WTC11 (cell line): ENCODE data around the gene RPS15A. TPM values are rescaled to one million over a fixed set of nuclear protein-coding genes. Genes with fewer than 3 reads are reported as not detected.

Experiments used
- ATAC-seq: fragments of 200-7000 bp; cut with Tn5 transposase; 2 replicates; pipeline ENCODE4 v1.10.0; 2021; ENCODE audit warnings: mild to moderate bottlenecking, moderate library complexity
- CTCF ChIA-PET: fragments of 300-600 bp; sonication (Branson Sonifier 250); formaldehyde crosslinking; loops from one replicate; lab custom pipeline; 2021; ENCODE audit warnings: antibody characterized with exemption; lab: Charles Lee
- POLR2A ChIA-PET: fragments of 350-600 bp; sonication (Branson Sonifier 250); formaldehyde crosslinking; loops from one replicate; lab custom pipeline; 2021; ENCODE audit warnings: antibody characterized with exemption; lab: Charles Lee
- DNase-seq: peaks from one replicate; pipeline ENCODE4 v3.0.0; 2021; ENCODE audit warnings: low spot score
- H3K27ac Mint-ChIP-seq: 2 replicates; pipeline ENCODE4 v1.8.0; 2021; ENCODE audit warnings: mixed read lengths
- H3K27me3 Mint-ChIP-seq: 2 replicates; pipeline ENCODE4 v1.8.0; 2021; ENCODE audit warnings: low read depth, mild to moderate bottlenecking, moderate library complexity, mixed read lengths
- H3K36me3 Mint-ChIP-seq: 2 replicates; pipeline ENCODE4 v1.8.0; 2021; ENCODE audit warnings: mixed read lengths
- H3K4me1 Mint-ChIP-seq: 2 replicates; pipeline ENCODE4 v1.8.0; 2022; ENCODE audit warnings: mixed read lengths
- H3K4me3 Mint-ChIP-seq: 2 replicates; pipeline ENCODE4 v1.8.0; 2021; ENCODE audit warnings: mild to moderate bottlenecking, moderate library complexity, mixed read lengths
- H3K9me3 Mint-ChIP-seq: 2 replicates; pipeline ENCODE4 v1.8.0; 2021; ENCODE audit warnings: mixed read lengths
- E2F1 ChIP-seq: sonication (generic); formaldehyde crosslinking; IDR thresholded peaks from 2 replicates; pipeline ENCODE4 v1.8.0; 2022; ENCODE audit warnings: mild to moderate bottlenecking, missing genetic modification reagents
- E2F5 ChIP-seq: sonication (generic); formaldehyde crosslinking; IDR thresholded peaks from 2 replicates; pipeline ENCODE4 v1.8.1; 2022; ENCODE audit warnings: mild to moderate bottlenecking, moderate library complexity, missing genetic modification reagents
- ELF4 ChIP-seq: sonication (generic); formaldehyde crosslinking; IDR thresholded peaks from 2 replicates; pipeline ENCODE4 v1.8.1; 2022; ENCODE audit warnings: low read depth, mild to moderate bottlenecking, moderate library complexity, missing genetic modification reagents
- FOXP1 ChIP-seq: sonication (generic); formaldehyde crosslinking; IDR thresholded peaks from 2 replicates; pipeline ENCODE4 v1.8.0; 2022; ENCODE audit warnings: missing genetic modification reagents, mild to moderate bottlenecking, moderate library complexity, borderline replicate concordance
- IRF2 ChIP-seq: sonication (generic); formaldehyde crosslinking; IDR thresholded peaks from 2 replicates; pipeline ENCODE4 v1.8.0; 2022; ENCODE audit warnings: low read depth, missing genetic modification reagents, borderline replicate concordance
- KAT7 ChIP-seq: sonication (generic); formaldehyde crosslinking; IDR thresholded peaks from 2 replicates; pipeline ENCODE4 v1.8.1; 2023; ENCODE audit warnings: missing genetic modification reagents, mild to moderate bottlenecking, borderline replicate concordance
- MYBL2 ChIP-seq: sonication (generic); formaldehyde crosslinking; IDR thresholded peaks from 2 replicates; pipeline ENCODE4 v1.8.1; 2023; ENCODE audit warnings: mild to moderate bottlenecking, moderate library complexity, missing genetic modification reagents
- NFATC4 ChIP-seq: fragments of 250-450 bp; sonication (Bioruptor Pico); IDR thresholded peaks from 2 replicates; pipeline ENCODE4 v1.9.0; 2021; ENCODE audit warnings: mild to moderate bottlenecking
- NR2C2 ChIP-seq: sonication (generic); formaldehyde crosslinking; IDR thresholded peaks from 2 replicates; pipeline ENCODE4 v1.8.0; 2022; ENCODE audit warnings: mild to moderate bottlenecking, missing genetic modification reagents
- OVOL2 ChIP-seq: fragments of 250-450 bp; sonication (Bioruptor Pico); IDR thresholded peaks from 2 replicates; pipeline ENCODE4 v1.9.0; 2021; ENCODE audit warnings: mild to moderate bottlenecking, borderline replicate concordance
- PRDM15 ChIP-seq: sonication (generic); formaldehyde crosslinking; IDR thresholded peaks from 2 replicates; pipeline ENCODE4 v1.8.0; 2022; ENCODE audit warnings: missing genetic modification reagents
- PREB ChIP-seq: sonication (generic); formaldehyde crosslinking; IDR thresholded peaks from 2 replicates; pipeline ENCODE4 v1.8.1; 2022; ENCODE audit warnings: mild to moderate bottlenecking, missing genetic modification reagents, moderate library complexity, borderline replicate concordance
- TP53 ChIP-seq: sonication (generic); formaldehyde crosslinking; IDR thresholded peaks from 2 replicates; pipeline ENCODE4 v1.8.1; 2023; ENCODE audit warnings: mild to moderate bottlenecking, missing genetic modification reagents
- ZBTB21 ChIP-seq: sonication (generic); formaldehyde crosslinking; IDR thresholded peaks from 2 replicates; pipeline ENCODE4 v1.8.1; 2023; ENCODE audit warnings: mild to moderate bottlenecking, missing genetic modification reagents, borderline replicate concordance
- ZNF263 ChIP-seq: sonication (generic); formaldehyde crosslinking; IDR thresholded peaks from 2 replicates; pipeline ENCODE4 v1.8.1; 2022; ENCODE audit warnings: low read depth, mild to moderate bottlenecking, moderate library complexity, missing genetic modification reagents
- ZNF396 ChIP-seq: fragments of 250-450 bp; sonication (Bioruptor Pico); IDR thresholded peaks from 2 replicates; pipeline ENCODE4 v1.8.0; 2021; ENCODE audit warnings: mild to moderate bottlenecking, moderate library complexity, borderline replicate concordance
- ZNF416 ChIP-seq: fragments of 250-450 bp; sonication (Bioruptor Pico); IDR thresholded peaks from 2 replicates; pipeline ENCODE4 v1.9.0; 2021; ENCODE audit warnings: mild to moderate bottlenecking, inconsistent platforms
- ZNF423 ChIP-seq: fragments of 250-450 bp; sonication (Bioruptor Pico); IDR thresholded peaks from 2 replicates; pipeline ENCODE4 v2.1.2; 2022; ENCODE audit warnings: mild to moderate bottlenecking, moderate library complexity
- ZNF425 ChIP-seq: fragments of 250-450 bp; sonication (Bioruptor Pico); conservative IDR thresholded peaks from 2 replicates; pipeline ENCODE4 v1.9.0; 2021; ENCODE audit warnings: mild to moderate bottlenecking
- ZSCAN18 ChIP-seq: fragments of 250-450 bp; sonication (Bioruptor Pico); IDR thresholded peaks from 2 replicates; pipeline ENCODE4 v2.1.2; 2022; ENCODE audit warnings: mild to moderate bottlenecking, moderate library complexity
- total RNA-seq: library from RNA; stranded (reverse); gene quantifications from 3 replicates; pipeline ENCODE4 v1.2.3, GENCODE V29; 2021

The RPS15A gene
- total RNA-seq, 1 experiment from 2014 or later: 1,612 TPM

- H3K9me3 Mint-ChIP-seq: no peaks in the 10 kb centered on the region
- DNase-seq: no peak
- no peak for ATAC-seq
- no peak for TF ChIP-seq ELF4 (CRISPR knock-in tag)
- TF ChIP-seq KAT7: no peak
- no peak for TF ChIP-seq ZBTB21 (CRISPR knock-in tag)
- no peak for TF ChIP-seq ZNF416 (CRISPR knock-in tag)
- TF ChIP-seq OVOL2: no peak
- TF ChIP-seq PRDM15 (CRISPR knock-in tag): no peak
- no peak for TF ChIP-seq NFATC4 (CRISPR knock-in tag)
- no peak for TF ChIP-seq MYBL2 (CRISPR knock-in tag)
- TF ChIP-seq FOXP1 (CRISPR knock-in tag): no peak
- no peak for TF ChIP-seq E2F5
- no peak for TF ChIP-seq IRF2 (CRISPR knock-in tag)
- TF ChIP-seq ZSCAN18 (CRISPR knock-in tag): no peak
- TF ChIP-seq PREB: no peak
- no peak for TF ChIP-seq NR2C2 (CRISPR knock-in tag)
- TF ChIP-seq ZNF423 (CRISPR knock-in tag): no peak
- no peak for TF ChIP-seq ZNF396
- no peak for TF ChIP-seq TP53 (CRISPR knock-in tag)
- no peak for TF ChIP-seq ZNF425
- no peak for TF ChIP-seq ZNF263 (CRISPR knock-in tag)
- no peak for TF ChIP-seq E2F1 (CRISPR knock-in tag)
- H3K4me1 Mint-ChIP-seq: no peaks in the 10 kb centered on the region
- no peak overlapping the region for H3K27ac Mint-ChIP-seq
- ChIA-PET CTCF (no interaction called here), POLR2A (no interaction called here)
- peaks cover 86% of the 10 kb centered on the region for H3K36me3 Mint-ChIP-seq
- H3K4me3 Mint-ChIP-seq: no peak overlapping the region
- no peaks in the 10 kb centered on the region for H3K27me3 Mint-ChIP-seq
These were observed 46.6 kb upstream of the RPS15A start for GRCh38 chr16:18836702-18837101.
